HG02678 (cell line): ENCODE results near the gene GPR137B.
"Not testable (repeated sequence)": the region's sequence is repeated elsewhere in the genome, so short reads cannot be mapped to it uniquely, and the experiment has no call there.

Source experiments
- ATAC-seq: cut with Tn5 transposase; IDR thresholded peaks from one replicate; pipeline ENCODE4 v1.9.1; 2021; ENCODE audit warnings: mild to moderate bottlenecking, moderate library complexity; ENCODE audit not compliant: unreplicated experiment

The GPR137B gene

DNA sequence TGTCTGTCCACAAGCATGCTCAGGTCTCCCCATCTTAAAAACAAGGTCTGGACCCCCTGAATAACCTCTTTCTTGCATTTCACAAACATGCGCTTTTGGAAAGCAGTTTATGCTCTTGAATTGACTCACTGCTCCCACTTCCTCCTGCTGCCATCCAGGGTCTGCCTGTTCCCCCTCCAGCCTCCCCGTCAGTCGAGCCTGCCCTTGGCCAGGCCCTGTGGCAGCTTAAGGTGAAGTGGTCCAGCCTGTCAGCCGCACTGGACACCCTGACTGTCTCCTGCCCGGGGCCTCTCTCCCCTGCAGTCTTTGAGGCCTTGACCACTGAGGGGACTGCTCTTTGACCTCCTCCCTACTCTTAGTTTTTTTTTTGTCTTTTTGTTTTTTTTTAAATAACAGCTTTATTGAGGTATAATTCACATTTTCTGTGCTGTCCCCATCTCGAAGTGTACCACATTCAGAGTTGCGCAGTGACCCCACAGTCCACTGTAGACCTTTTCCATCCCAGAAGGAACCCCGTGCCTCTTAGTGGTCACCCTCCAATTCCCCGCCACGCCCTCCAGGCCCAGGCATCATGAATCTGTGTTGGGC is 18.3 kb downstream of the GPR137B start:
- ATAC-seq: no peak

DNA sequence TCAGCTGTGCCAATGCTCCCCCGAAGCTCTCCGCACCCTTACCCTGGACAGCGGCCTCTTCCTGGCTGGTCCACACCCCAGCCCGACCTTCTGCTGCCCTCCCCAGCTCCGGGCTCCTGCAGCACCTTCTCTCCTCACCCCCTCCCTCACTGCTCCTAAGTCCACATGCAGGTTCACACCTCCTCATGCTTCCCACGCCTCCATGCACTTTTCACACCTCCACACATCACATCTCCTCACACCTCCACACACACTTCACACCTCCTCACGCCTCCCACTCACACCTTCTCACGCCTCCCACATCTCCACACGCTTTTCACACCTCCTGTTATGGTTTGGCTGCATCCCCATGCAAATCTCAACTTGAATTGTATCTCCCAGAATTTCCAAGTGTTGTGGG is 18.9 kb downstream of the GPR137B start:
- no peak for ATAC-seq

- not testable (repeated sequence) for ATAC-seq
Measured at GRCh38 chr1:236161755-236162154, 19.4 kb downstream of the GPR137B start.

DNA sequence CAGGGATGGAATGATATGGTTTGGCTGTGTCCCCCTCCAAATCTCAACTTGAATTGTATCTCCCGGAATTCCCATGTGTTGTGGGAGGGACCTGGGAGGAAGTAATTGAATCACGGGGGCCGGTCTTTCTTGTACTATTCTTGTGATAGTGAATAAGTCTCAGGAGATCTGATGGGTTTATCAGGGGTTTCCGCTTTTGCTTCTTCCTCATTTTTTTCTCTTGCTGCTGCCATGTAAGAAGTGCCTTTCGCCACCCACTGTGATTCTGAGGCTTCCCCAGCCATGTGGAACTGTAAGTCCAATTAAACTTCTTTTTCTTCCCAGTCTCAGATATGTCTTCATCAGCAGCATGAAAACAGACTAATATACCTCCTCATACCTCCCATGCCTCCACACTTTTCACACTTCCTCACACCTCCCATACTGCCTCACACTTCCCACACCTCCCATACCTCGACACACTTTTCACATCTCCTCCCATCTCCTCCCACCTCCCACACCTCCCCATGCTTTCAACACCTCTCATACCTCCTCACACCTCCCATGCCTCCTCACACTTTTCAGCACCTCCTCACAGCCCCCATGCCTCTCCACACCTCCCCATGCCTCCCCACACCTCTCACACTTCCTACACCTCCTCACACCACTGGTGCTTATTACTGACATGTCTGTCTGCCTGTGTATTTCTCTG is 21.3 kb downstream of the GPR137B start:
- no peak for ATAC-seq

DNA sequence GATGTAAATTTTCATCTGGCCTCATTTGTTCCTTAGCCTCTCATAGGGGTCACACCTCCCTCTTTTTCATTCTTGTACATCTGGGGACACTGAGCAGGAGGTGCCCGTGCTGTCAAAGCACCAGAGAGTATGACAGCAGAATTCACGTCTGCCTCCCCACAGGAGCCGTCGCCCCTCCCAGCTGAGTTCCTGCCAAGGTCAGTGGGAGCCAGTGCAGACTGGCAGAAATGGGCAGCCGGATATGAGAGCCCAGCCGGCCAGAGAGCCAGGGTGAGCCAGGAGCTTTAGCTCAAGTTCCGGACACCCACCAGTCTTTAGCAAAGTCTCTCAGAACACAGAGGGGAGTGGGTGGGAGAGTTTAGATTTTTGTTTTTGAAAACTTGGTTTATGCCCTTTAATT is 21.9 kb downstream of the GPR137B start:
- ATAC-seq: no peak

DNA sequence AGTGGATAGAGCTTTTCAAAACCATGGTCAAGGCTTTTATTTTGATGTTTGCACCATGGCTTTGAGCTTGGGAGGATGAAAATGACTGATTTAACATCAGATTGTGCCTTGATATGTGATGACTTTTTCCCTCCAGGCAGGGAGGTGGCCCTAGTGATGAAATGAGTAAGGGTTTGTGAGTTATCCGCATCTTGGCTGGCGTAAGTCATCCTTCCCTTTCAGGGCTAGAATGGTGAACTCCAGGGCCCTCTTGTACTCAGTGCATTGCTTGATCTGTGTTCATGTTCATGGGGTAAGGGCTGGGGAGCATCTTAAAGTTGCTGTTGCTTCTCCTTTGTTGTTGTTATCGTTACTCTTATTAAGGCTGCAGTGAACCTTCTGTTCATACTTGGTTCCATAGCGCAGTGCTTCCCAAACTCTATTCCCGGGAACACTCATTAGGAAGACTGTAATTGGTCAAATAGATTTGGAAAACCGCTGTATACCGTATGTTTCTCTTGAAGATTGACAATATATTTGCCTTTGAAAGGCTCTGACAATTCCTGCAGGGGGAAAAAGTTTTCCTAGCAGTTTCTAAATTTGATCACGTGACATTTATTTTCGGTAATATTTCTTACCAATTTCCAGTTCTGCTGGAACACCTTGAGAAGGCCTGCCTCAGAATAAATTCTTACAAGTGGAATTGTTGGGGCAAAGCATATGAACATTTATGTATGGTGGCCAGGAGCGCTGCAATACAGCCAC is 23.1 kb downstream of the GPR137B start:
- ATAC-seq: no peak

- ATAC-seq: no peak
Measured at GRCh38 chr1:236166041-236166440, 23.7 kb downstream of the GPR137B start.

- no peak for ATAC-seq
Measured at GRCh38 chr1:236167154-236167553, 24.8 kb downstream of the GPR137B start.

- ATAC-seq: no peak
Measured at GRCh38 chr1:236167578-236167977, 25.2 kb downstream of the GPR137B start.

GRCh38 chr1:236168716-236169429 is 26.5 kb downstream of the GPR137B start:
- no peak for ATAC-seq

- ATAC-seq: no peak
Measured at GRCh38 chr1:236172041-236172579, 29.8 kb downstream of the GPR137B start.

DNA sequence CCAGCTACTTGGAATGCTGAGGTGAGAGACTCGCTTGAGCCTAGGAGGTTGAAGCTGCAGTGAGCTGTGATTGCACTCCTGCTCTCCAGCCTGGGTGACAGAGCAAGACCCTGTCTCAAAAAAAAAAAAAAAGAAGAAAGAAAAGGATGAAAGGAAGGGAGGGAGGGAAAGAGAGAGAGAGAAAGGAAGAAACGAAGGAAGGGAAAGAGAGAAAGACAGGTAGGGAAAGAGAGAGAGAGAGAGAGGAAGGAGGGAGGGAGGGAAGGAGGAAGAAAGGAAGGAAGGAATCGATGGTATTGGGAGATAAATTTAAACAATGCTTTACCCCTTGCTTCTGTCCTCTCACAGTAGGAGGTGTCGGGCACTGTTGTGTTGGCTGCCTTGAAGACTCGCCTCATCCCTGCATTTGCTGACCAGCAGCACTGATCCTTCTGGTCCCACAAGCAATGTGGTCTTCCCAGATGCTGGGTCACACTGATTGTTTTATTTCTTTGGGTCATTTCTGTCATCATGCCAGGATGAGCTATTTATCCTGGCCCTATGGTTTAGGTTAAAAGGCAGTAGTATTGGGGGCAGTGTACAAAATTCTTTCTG is 30.9 kb downstream of the GPR137B start:
- no peak for ATAC-seq

DNA sequence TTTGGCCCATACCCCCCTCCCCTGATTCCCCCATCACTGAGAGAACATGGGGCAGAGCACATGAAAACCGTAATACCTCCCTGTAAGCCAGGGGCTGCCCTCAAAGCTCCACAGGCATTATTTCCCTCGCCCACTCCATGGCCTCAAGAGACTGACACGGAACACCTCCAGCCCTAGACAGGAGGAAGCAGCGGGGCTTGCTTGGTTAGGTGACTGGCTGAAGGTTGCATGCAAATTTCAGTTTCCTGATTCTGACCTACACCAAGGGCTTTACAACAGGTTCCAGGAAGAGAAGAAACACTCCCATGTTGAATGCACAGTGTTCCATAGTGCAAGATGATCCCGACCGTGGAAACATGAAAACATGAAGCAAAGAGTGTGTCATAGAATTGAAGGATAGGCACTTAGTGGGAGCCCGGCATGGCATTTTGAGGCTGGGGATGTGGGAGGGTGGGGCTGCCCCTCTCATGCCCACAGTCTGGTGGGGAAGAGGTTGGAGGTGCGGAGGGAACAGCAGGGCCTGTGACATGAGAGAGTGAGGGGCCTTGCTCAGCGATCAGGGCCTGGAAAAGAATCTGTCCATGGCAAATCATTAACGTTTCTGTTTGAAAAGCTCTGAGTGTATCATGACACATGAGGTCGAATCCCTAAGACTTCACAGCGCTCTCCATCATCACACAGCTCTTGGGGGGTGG is 33.5 kb downstream of the GPR137B start:
- peak; percentile 94 for ATAC-seq

DNA sequence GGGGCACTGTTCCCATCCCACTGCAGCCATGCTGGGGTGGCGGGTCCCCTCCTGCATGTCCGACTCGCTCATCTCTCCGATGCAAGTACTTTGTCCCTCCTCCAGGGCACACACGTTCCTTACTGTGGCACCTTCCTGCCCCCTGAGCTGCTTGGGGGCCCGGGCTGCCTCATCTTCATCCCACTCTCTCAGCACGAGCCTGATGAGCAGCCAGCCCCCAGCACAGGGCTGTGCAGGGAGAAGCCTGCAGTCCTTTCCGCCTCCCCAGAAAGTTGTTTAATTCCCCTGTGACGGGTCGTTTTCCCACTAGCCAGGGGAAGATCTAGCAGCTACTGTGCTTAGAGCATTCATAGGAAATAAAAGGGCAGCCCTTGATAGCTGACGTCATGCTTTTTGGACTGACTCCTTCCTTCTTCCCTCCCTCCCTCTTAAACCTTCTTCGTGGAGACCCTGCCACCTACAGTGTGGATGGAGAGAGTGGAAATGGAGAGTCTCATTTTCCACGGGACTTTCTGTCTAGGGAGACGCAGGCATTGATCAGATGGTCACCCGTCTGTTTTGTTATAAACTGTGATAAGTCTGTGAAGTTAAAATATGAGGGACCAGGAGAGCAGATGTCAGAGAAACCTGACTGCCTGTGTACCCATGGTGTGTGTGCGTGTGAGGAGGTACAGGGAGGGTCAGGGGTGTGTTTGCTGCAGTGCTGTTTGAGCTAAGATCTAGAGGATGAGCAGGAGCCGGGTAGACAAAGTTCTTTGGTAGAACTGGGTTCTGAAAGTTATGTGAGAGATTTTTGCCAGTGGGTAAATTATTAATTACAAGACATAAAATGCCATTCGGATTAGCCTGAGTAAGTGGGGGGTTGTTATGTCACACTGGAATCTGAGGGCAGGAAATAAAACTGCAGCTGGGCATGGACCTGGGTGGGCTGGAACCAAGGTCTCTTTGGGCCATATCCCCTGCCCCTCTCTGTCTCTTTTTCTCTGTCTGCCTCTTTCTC is 34.3 kb downstream of the GPR137B start:
- no peak for ATAC-seq

DNA sequence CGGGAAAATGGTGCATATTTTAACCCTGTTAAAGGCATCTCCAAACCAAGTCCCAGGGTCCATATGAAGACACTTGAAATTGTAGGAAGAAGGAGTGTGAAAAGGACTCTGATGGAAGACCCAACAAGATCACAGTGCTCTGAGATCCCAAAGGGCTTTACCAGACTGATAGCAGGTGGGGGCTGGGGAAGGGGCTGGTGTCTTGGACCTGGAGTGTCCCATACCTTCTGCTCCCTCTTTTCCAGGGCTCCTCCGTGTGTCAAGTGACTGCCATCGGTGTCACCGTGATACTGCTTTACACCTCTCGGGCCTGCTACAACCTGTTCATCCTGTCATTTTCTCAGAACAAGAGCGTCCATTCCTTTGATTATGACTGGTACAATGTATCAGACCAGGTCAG is 37.3 kb downstream of the GPR137B start:
- ATAC-seq: no peak

- ATAC-seq: no peak
Measured at GRCh38 chr1:236181059-236181458, 38.7 kb downstream of the GPR137B start.

DNA sequence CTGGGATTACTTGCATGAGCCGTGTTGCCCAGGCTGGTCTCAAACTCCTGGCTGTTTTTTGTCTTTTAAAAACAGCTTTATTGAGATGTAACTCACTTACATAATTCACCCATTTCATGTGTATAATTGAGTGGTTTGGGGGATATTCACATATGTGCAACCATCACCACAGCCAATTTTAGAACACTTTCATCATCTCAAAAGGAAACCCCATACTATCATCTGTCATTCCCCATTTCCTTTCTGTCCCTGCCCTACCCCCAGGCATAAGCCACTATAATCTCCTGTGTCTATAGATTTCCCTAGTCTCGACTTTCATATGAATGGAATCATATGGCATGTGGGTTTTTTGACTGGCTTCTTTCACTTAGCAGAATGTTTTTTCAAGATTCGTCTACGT is 43.3 kb downstream of the GPR137B start:
- no peak for ATAC-seq

- not testable (repeated sequence) for ATAC-seq
Measured at GRCh38 chr1:236186471-236186870, 44.1 kb downstream of the GPR137B start.

GRCh38 chr1:236188084-236188483 is 45.7 kb downstream of the GPR137B start:
- ATAC-seq: not testable (repeated sequence)
